Spleen (tissue), 11 donors: ENCODE measurements around the gene CSMD2. TPM values are rescaled to one million over a fixed set of nuclear protein-coding genes. Genes with fewer than 3 reads are reported as not detected.

ENCODE experiments used
- DNase-seq: peaks from one replicate; pipeline ENCODE4 v3.0.0-alpha.2; 2020
- H3K27ac ChIP-seq, 8 donors: fragments of 200-600 bp; sonication (generic) in 7 of 8; 1 replicate in 4 of 8; 2 replicates in 4 of 8; pipeline versions ENCODE4 v1.5.0 to v1.8.0; 2016 to 2021; ENCODE audit warnings: inconsistent platforms in 4 of 8, mild to moderate bottlenecking in 4 of 8, moderate library complexity in 1 of 8
- H3K27me3 ChIP-seq, 7 donors: fragments of 200-600 bp; sonication (generic) in 6 of 7; replicated peaks in 1 of 7; 1 replicate in 4 of 7; 2 replicates in 3 of 7; pipeline versions ENCODE4 v1.5.0 to v1.8.0; 2016 to 2021; ENCODE audit warnings: inconsistent platforms in 3 of 7, mild to moderate bottlenecking in 1 of 7
- H3K36me3 ChIP-seq, 6 donors: fragments of 200-600 bp; sonication (generic) in 5 of 6; 1 replicate in 4 of 6; 2 replicates in 2 of 6; pipeline versions ENCODE4 v1.5.0 to v1.8.0; 2016 to 2021; ENCODE audit warnings: inconsistent platforms in 2 of 6
- H3K4me1 ChIP-seq, 6 donors: fragments of 200-600 bp; sonication (generic) in 5 of 6; 1 replicate in 3 of 6; 2 replicates in 3 of 6; pipeline versions ENCODE4 v1.5.0 to v1.8.0; 2016 to 2021; ENCODE audit warnings: inconsistent platforms in 3 of 6
- H3K4me3 ChIP-seq, 8 donors: fragments of 200-600 bp; sonication (generic) in 7 of 8; 1 replicate in 4 of 8; 2 replicates in 4 of 8; pipeline versions ENCODE4 v1.5.0 to v1.8.0; 2016 to 2021; ENCODE audit warnings: inconsistent platforms in 4 of 8, mild to moderate bottlenecking in 4 of 8, moderate library complexity in 2 of 8
- H3K9me3 ChIP-seq, 8 donors: fragments of 200-600 bp; sonication (generic) in 7 of 8; 1 replicate in 4 of 8; 2 replicates in 4 of 8; pipeline versions ENCODE4 v1.5.0 to v1.8.0; 2016 to 2021; ENCODE audit warnings: inconsistent platforms in 4 of 8
- POLR2A ChIP-seq, 3 donors: fragments of 450-650 bp; IDR thresholded peaks; one replicate each; pipeline ENCODE4 v1.5.1; 2017; ENCODE audit warnings: antibody characterized with exemption in 3 of 3, mild to moderate bottlenecking in 1 of 3
- POLR2AphosphoS5 ChIP-seq, 3 donors: sonication (generic); formaldehyde crosslinking; IDR thresholded peaks; one replicate each; pipeline ENCODE4 v1.5.1; 2017; ENCODE audit warnings: antibody characterized with exemption in 3 of 3
- WGBS, 5 donors: extraction: QIAGEN DNeasy Blood & Tissue Kit in 3 of 5; methylation state at CpG; one replicate each; pipeline versions ENCODE4 v1.1.5 to v1.1.7; 2013 to 2018; 5-methylcytosine and 5-hydroxymethylcytosine counted together
- intact Hi-C: fragments of 100-400 bp; cut with DNase I; formaldehyde crosslinking; loops from one replicate; pipeline ENCODE4 v1.15.0; 2023; ENCODE audit warnings: low total_unique reads
- polyA plus RNA-seq, 3 donors: library from polyadenylated mRNA; stranded (reverse); fragments of 200-250 nt; gene quantifications; one replicate each; pipeline ENCODE4 v1.2.1, GENCODE V29; 2013
- total RNA-seq, 7 donors: library from RNA; depleted of rRNA in 3 of 7; stranded (reverse); fragments of >200 nt in 3 of 7; fragmentation: NEBNext Ultra II Directional in 4 of 7; extraction: Animal tissue kit (Norgen Biotek cat#: 25700) in 4 of 7; gene quantifications; one replicate each; pipeline versions ENCODE4 v1.1.0 to v1.2.1, GENCODE V29; 2016 to 2021
- TF ChIP-seq, protein P1 (sequence below), 11 experiments: fragments of 200-600 bp in 7 of 11; fragments of 450-650 bp in 4 of 11; sonication (generic) in 4 of 11; IDR thresholded peaks in 8 of 11; conservative IDR thresholded peaks in 3 of 11; 1 replicate in 7 of 11; 2 replicates in 4 of 11; pipeline versions ENCODE4 v1.4.0 to v1.8.0; 2016 to 2021; ENCODE audit warnings: antibody characterized with exemption in 11 of 11, inconsistent platforms in 4 of 11, mild to moderate bottlenecking in 1 of 11
- donor health status: healthy with polysubstance abuse.
- donor health status: DM: no; HTN: no; CAD: no; lungs with moderate emphysema.
- donor health status: DM: no; HTN: no; CAD: no.
- donor health status: Bipolar disorder and iron deficiency.
- donor health status: healthy.
- donor health status: DM: no; HTN: no; CAD: no.
- donor health status: DM: yes; HTN: yes; CAD: no.

The CSMD2 gene
- total and polyA plus RNA-seq, 10 donors: 0.12 to 2.7 (median 0.96) TPM

DNA sequence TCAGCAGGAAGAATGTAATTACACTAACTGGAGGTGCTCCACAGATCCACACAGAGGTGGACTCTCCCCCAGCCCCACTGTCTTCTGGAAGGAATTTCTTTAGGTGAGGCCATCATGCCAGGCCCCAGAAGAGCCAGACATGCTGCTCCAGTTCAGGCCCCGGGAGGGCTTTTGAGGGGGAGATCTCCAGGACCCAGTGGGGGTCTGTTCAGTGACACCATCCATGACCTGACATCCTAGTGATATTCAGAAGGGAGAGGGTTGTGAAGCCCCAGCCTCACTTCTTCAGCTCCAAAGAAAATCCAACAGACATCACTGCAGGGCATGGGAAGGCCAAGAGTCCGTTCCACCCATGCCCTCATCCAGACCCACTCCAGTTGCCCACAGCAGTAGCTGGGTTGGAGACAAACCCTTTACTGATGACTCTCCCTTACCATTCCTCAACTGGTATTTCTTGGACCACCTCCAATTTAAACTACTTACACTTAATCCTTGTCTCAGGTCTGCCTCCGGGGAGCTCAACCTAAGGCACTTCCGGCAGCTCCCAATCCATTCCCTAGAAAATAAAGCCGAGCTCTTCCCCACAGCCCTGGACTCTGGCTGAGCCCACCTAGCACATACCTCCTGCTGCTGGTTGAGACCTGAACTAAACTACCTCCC is 39.2 kb downstream of the CSMD2 start:
- Histone ChIP-seq H3K9me3 (no peaks in the 10 kb centered on the region), H3K4me3 (no peak overlapping the region), H3K27ac (no peak overlapping the region), H3K4me1 (no peaks in the 10 kb centered on the region), H3K27me3 (peaks cover 0 to 36% (median 0%) of the 10 kb centered on the region in 7 donors), H3K36me3 (no peaks in the 10 kb centered on the region)
- intact Hi-C loops: no loop called here
- DNase-seq: no peak
- TF ChIP-seq, protein P1, sequence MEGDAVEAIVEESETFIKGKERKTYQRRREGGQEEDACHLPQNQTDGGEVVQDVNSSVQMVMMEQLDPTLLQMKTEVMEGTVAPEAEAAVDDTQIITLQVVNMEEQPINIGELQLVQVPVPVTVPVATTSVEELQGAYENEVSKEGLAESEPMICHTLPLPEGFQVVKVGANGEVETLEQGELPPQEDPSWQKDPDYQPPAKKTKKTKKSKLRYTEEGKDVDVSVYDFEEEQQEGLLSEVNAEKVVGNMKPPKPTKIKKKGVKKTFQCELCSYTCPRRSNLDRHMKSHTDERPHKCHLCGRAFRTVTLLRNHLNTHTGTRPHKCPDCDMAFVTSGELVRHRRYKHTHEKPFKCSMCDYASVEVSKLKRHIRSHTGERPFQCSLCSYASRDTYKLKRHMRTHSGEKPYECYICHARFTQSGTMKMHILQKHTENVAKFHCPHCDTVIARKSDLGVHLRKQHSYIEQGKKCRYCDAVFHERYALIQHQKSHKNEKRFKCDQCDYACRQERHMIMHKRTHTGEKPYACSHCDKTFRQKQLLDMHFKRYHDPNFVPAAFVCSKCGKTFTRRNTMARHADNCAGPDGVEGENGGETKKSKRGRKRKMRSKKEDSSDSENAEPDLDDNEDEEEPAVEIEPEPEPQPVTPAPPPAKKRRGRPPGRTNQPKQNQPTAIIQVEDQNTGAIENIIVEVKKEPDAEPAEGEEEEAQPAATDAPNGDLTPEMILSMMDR (IDR thresholded peaks at IDR 0.05 in 8 of 11, conservative IDR thresholded peaks at IDR 0.05 in 3 of 11): no peak
- TF ChIP-seq POLR2AphosphoS5 (IDR thresholded peaks at IDR 0.05): no peak
- TF ChIP-seq POLR2A (IDR thresholded peaks at IDR 0.05): no peak
- WGBS, 5 donors: 79 to 90% (median 84%) methylated on average over 5 of the region's 5 CpGs

DNA sequence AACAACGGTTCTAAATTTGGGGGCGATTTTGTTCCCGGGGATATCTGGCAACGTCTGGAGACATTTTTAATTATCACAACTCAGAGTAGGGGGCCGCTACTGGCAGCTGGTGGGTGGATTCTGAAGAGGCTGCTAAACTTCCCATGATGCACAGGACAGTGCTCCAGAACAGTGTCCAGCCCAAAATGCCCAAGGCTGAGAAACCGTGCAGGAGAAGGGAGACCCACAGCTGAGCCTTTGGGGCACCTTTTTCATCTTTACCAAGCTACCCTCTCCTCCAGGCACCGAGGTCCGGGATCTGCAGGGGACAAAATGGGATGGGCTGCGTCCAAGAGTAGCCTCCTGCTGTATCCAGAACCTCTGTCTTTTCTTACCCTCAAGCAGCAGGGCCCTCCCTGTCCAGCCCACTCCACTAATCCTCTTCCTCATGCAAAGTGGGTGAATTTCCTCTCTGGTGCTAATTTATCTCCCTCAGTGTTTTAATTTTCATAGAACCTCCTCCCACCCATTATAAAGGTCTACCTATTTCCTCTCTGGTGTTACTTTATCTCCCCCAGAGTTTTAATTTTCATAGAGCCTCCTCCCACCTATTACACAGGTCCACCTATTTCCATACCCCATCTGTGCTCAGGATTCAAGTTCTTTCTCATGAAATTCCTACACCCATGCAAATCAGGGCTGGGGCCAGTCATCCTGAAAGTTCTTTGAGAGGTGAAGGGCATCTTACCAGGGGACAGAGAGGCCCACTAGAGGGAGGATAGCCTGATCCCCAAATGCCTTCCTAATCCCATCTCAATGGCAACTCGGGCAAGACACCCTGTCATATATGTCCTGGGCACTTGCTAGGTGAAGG is 42.7 kb downstream of the CSMD2 start:
- DNase-seq: no peak
- TF ChIP-seq POLR2A (IDR thresholded peaks at IDR 0.05) (no peak), POLR2AphosphoS5 (IDR thresholded peaks at IDR 0.05) (no peak)
- TF ChIP-seq, protein P1 (IDR thresholded peaks at IDR 0.05 in 8 of 11, conservative IDR thresholded peaks at IDR 0.05 in 3 of 11): no peak
- Histone ChIP-seq H3K9me3 (peaks cover 0 to 21% (median 16%) of the 10 kb centered on the region in 8 donors), H3K4me3 (no peak overlapping the region), H3K27me3 (peaks cover 0 to 14% (median 0%) of the 10 kb centered on the region in 7 donors), H3K36me3 (no peaks in the 10 kb centered on the region), H3K4me1 (no peaks in the 10 kb centered on the region), H3K27ac (no peak overlapping the region)
- 77 to 88% (median 84%) methylated on average over 10 of the region's 10 CpGs for WGBS, 5 donors
- intact Hi-C loops: no loop called here

DNA sequence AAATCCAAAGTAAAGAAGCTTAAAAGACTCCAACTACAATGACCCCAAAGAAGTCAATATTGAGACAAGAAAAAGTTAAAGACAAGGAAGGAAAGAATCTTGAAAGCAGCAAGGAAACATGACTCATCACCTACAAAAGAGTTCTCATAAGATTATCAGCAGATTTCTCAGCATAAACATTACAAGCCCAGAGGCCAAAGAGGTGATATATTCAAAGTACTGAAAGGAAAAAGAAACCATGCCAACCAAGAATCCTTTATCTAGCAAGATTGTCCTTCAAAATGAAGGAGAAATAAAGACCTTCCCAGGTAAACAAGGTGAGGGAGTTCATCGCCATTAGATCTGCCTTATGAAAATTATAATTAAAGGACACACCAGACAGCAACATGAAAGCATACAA is 49.8 kb downstream of the CSMD2 start:
- no peak for DNase-seq
- TF ChIP-seq POLR2A (IDR thresholded peaks at IDR 0.05): no peak
- no peak for TF ChIP-seq POLR2AphosphoS5 (IDR thresholded peaks at IDR 0.05)
- no peaks in the 10 kb centered on the region for H3K4me1 ChIP-seq
- H3K36me3 ChIP-seq: no peaks in the 10 kb centered on the region
- no peak overlapping the region for H3K27ac ChIP-seq
- intact Hi-C loops: no loop called here
- H3K27me3 ChIP-seq: peaks cover 0 to 5% (median 0%) of the 10 kb centered on the region in 7 donors
- H3K9me3 ChIP-seq: peaks cover 7 to 56% (median 44%) of the 10 kb centered on the region in 8 donors
- 93 to 100% (median 98%) methylated on average over 1 of the region's 1 CpG for WGBS, 5 donors
- no peak overlapping the region for H3K4me3 ChIP-seq

DNA sequence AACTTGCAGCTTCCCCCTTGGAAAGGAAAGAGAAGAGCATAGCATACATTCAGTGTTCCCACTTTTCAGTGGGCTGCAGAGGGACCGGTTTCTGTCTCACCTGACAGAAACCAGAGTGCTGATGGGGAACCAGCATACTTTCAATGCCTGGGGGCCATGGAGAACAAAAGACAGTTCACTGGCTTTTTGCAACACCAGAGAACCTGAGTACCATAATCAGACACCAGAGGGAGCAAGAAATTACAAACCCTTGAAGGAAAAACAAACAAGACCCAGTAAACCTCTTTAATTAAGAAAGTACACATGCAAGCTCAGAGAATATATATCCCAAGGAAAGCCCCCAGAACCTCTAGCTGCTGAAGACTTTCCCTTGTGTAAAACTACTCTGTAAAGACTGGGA is 51.1 kb downstream of the CSMD2 start:
- intact Hi-C loops: no loop called here
- no peaks in the 10 kb centered on the region for H3K36me3 ChIP-seq

More for the DNA sequence above, 51.1 kb downstream of the CSMD2 start:
- Histone ChIP-seq H3K9me3 (peaks cover 7 to 50% (median 38%) of the 10 kb centered on the region in 8 donors), H3K4me3 (no peak overlapping the region), H3K4me1 (no peaks in the 10 kb centered on the region), H3K27me3 (peaks cover 0 to 5% (median 0%) of the 10 kb centered on the region in 7 donors), H3K27ac (no peak overlapping the region)
- DNase-seq: no peak
- TF ChIP-seq, protein P1 (IDR thresholded peaks at IDR 0.05 in 8 of 11, conservative IDR thresholded peaks at IDR 0.05 in 3 of 11): peak in 1 of 11 experiments; percentile 18
- TF ChIP-seq POLR2AphosphoS5 (IDR thresholded peaks at IDR 0.05): no peak
- WGBS, 5 donors: 27 to 60% (median 52%) methylated on average over 1 of the region's 1 CpG
